GM21528 (cell line): ENCODE data around the gene CPE.
"Not testable (repeated sequence)": the region's sequence is repeated elsewhere in the genome, so short reads cannot be mapped to it uniquely, and the experiment has no call there.

ENCODE experiments used
- ATAC-seq: cut with Tn5 transposase; IDR thresholded peaks from one replicate; pipeline ENCODE4 v1.9.1; 2021; ENCODE audit warnings: mild to moderate bottlenecking, moderate library complexity; ENCODE audit not compliant: unreplicated experiment, low FRiP score

CPE gene

GRCh38 chr4:165378745-165379677 lies at the start of gene CPE:
TSS of gene CPE (plus strand) at chr4:165379008. CDS start at chr4:165379222, 214 bp downstream.
- peak; percentile 85 for ATAC-seq

GRCh38 chr4:165330071-165330470 lies 48.7 kb upstream of the CPE start:
- ATAC-seq, result no peak

- ATAC-seq, result no peak
These were observed 48.1 kb upstream of the CPE start for GRCh38 chr4:165330666-165331065.

- ATAC-seq, result no peak
These were observed 47.4 kb upstream of the CPE start for GRCh38 chr4:165331359-165331758.

GRCh38 chr4:165331823-165332222 lies 47.0 kb upstream of the CPE start:
- ATAC-seq, result no peak

GRCh38 chr4:165332502-165332901 lies 46.3 kb upstream of the CPE start:
- no peak for ATAC-seq

- no peak for ATAC-seq
These were observed 43.6 kb upstream of the CPE start for GRCh38 chr4:165335163-165335703.

- no peak for ATAC-seq
These were observed 42.1 kb upstream of the CPE start for GRCh38 chr4:165336743-165337142.

- ATAC-seq, result not testable (repeated sequence)
These were observed 36.5 kb upstream of the CPE start for GRCh38 chr4:165342340-165342739.

GRCh38 chr4:165343353-165344191 lies 35.2 kb upstream of the CPE start:
- ATAC-seq, result no peak

- no peak for ATAC-seq
These were observed 33.0 kb upstream of the CPE start for GRCh38 chr4:165345666-165346417.

- no peak for ATAC-seq
These were observed 30.9 kb upstream of the CPE start for GRCh38 chr4:165347647-165348569.

GRCh38 chr4:165351359-165352130 lies 27.3 kb upstream of the CPE start:
- no peak for ATAC-seq

GRCh38 chr4:165355900-165356300 lies 22.9 kb upstream of the CPE start:
- ATAC-seq, result no peak

- ATAC-seq, result no peak
These were observed 19.3 kb upstream of the CPE start for GRCh38 chr4:165359506-165359905.

- no peak for ATAC-seq
These were observed 18.6 kb upstream of the CPE start for GRCh38 chr4:165360041-165360695.

- ATAC-seq, result no peak
These were observed 17.7 kb upstream of the CPE start for GRCh38 chr4:165360985-165361670.
